K562 (cell line): Measurements from ENCODE around the gene TEPSIN. TPM values are rescaled to one million over a fixed set of nuclear protein-coding genes. Genes with fewer than 3 reads are reported as not detected.

ENCODE experiments used
- ARID1B ChIP-seq: fragments of 450-650 bp; IDR thresholded peaks from 2 replicates; pipeline ENCODE4 v1.6.1; 2016; ENCODE audit warnings: antibody characterized with exemption, mild to moderate bottlenecking, inconsistent platforms
- BCL6 ChIP-seq: fragments of 250-450 bp; sonication (Bioruptor Pico); IDR thresholded peaks from 2 replicates; pipeline ENCODE4 v1.4.0; 2020
- DNMT1 ChIP-seq: fragments of 450-650 bp; IDR thresholded peaks from 2 replicates; pipeline ENCODE4 v1.6.1; 2016; ENCODE audit warnings: antibody characterized with exemption, mild to moderate bottlenecking
- KLF13 ChIP-seq: fragments of 450-650 bp; IDR thresholded peaks from 2 replicates; pipeline ENCODE4 v1.6.1; 2016; ENCODE audit warnings: missing genetic modification characterization, low read depth, mild to moderate bottlenecking, missing compliant biosample characterization, moderate library complexity, borderline replicate concordance
- MEF2D ChIP-seq: conservative IDR thresholded peaks from 2 replicates; pipeline ENCODE4 v1.6.1; 2016; ENCODE audit warnings: low read depth, missing genetic modification characterization, missing compliant biosample characterization
- MTA3 ChIP-seq: fragments of 450-650 bp; formaldehyde crosslinking; IDR thresholded peaks from 2 replicates; pipeline ENCODE4 v1.6.1; 2017; ENCODE audit warnings: mild to moderate bottlenecking, borderline replicate concordance
- NR2F6 ChIP-seq: fragments of 450-650 bp; formaldehyde crosslinking; IDR thresholded peaks from 2 replicates; pipeline ENCODE4 v1.4.0; 2020; ENCODE audit warnings: mild to moderate bottlenecking
- PHB ChIP-seq: fragments of 250-450 bp; sonication (Bioruptor Pico); IDR thresholded peaks from 2 replicates; pipeline ENCODE4 v1.5.0; 2021
- RBM22 ChIP-seq: fragments of 200-400 bp; formaldehyde crosslinking; IDR thresholded peaks from 2 replicates; pipeline ENCODE4 v1.6.1; 2018; ENCODE audit warnings: low read length, low read depth; ENCODE audit not compliant: poor library complexity, severe bottlenecking
- RNF2 ChIP-seq: sonication (generic); IDR thresholded peaks from 2 replicates; pipeline ENCODE4 v1.6.1; 2016
- SNRNP70 ChIP-seq: fragments of 200-400 bp; formaldehyde crosslinking; optimal IDR thresholded peaks from 2 replicates; pipeline ENCODE3; 2017; ENCODE audit warnings: low read depth, low read length
- ZBTB8A ChIP-seq: fragments of 450-650 bp; IDR thresholded peaks from 2 replicates; pipeline ENCODE4 v1.6.1; 2018; ENCODE audit warnings: mild to moderate bottlenecking, moderate library complexity; ENCODE audit not compliant: partially characterized antibody
- ZNF24 ChIP-seq: fragments of 450-650 bp; IDR thresholded peaks from 2 replicates; pipeline ENCODE4 v1.6.1; 2016
- ZSCAN29 ChIP-seq: fragments of 450-650 bp; IDR thresholded peaks from 2 replicates; pipeline ENCODE4 v1.6.1; 2017
- polyA plus RNA-seq, 8 experiments: library from polyadenylated mRNA; depleted of rRNA in 4 of 8; stranded (reverse) in 5 of 8; unstranded in 3 of 8; fragments of >200 nt; fragmentation: Nextera tagmentation in 2 of 8; fragmentation: Illumina TruSeq in 1 of 8; extraction: Ambion mirVana in 2 of 8; extraction: Trizol in 1 of 8; gene quantifications; 2 replicates each; pipeline versions ENCODE4 v1.2.1 to v1.2.3, GENCODE V29; 2011 to 2014; ENCODE audit warnings: inconsistent platforms in 1 of 8, missing spikeins in 1 of 8
- total RNA-seq, 7 experiments: library from RNA; depleted of rRNA in 6 of 7; stranded (reverse); fragments of >200 nt in 6 of 7; fragmentation: Illumina TruSeq in 2 of 7; extraction: Trizol in 2 of 7; gene quantifications; 2 replicates each; pipeline versions ENCODE4 v1.2.1 to v1.2.3, GENCODE V29; 2011 to 2021; ENCODE audit warnings: low replicate concordance in 1 of 7
- TF ChIP-seq, protein P1 (sequence below), 2 experiments: fragments of 200-800 bp in 1 of 2; sonication (Bioruptor generic) in 1 of 2; sonication (generic) in 1 of 2; formaldehyde crosslinking in 1 of 2; IDR thresholded peaks in 1 of 2; conservative IDR thresholded peaks in 1 of 2; 2 replicates each; pipeline versions ENCODE4 v1.5.0 to v1.6.1; 2016 to 2020; ENCODE audit warnings: missing compliant biosample characterization in 1 of 2, missing genetic modification characterization in 1 of 2, missing genetic modification reagents in 1 of 2
- TF ChIP-seq, protein P2 (sequence below): fragments of 250-450 bp; sonication (Bioruptor Pico); IDR thresholded peaks from 2 replicates; pipeline ENCODE4 v1.8.0; 2021; ENCODE audit warnings: mild to moderate bottlenecking, moderate library complexity
- TF ChIP-seq, protein P3 (sequence below): fragments of 250-450 bp; sonication (Bioruptor Pico); IDR thresholded peaks from 2 replicates; pipeline ENCODE4 v1.8.0; 2021; ENCODE audit warnings: borderline replicate concordance, mild to moderate bottlenecking, moderate library complexity; ENCODE audit not compliant: poor library complexity, severe bottlenecking
- TF ChIP-seq, protein P4 (sequence below): fragments of 250-450 bp; sonication (Bioruptor Pico); IDR thresholded peaks from 2 replicates; pipeline ENCODE4 v1.4.0; 2020

The TEPSIN gene
- total and polyA plus RNA-seq, 9 of the 15 experiments (the other 6 are each of a cell fraction or from before 2014, with no cell fraction given) = 0.80 to 29.8 (median 5.3) TPM

DNA sequence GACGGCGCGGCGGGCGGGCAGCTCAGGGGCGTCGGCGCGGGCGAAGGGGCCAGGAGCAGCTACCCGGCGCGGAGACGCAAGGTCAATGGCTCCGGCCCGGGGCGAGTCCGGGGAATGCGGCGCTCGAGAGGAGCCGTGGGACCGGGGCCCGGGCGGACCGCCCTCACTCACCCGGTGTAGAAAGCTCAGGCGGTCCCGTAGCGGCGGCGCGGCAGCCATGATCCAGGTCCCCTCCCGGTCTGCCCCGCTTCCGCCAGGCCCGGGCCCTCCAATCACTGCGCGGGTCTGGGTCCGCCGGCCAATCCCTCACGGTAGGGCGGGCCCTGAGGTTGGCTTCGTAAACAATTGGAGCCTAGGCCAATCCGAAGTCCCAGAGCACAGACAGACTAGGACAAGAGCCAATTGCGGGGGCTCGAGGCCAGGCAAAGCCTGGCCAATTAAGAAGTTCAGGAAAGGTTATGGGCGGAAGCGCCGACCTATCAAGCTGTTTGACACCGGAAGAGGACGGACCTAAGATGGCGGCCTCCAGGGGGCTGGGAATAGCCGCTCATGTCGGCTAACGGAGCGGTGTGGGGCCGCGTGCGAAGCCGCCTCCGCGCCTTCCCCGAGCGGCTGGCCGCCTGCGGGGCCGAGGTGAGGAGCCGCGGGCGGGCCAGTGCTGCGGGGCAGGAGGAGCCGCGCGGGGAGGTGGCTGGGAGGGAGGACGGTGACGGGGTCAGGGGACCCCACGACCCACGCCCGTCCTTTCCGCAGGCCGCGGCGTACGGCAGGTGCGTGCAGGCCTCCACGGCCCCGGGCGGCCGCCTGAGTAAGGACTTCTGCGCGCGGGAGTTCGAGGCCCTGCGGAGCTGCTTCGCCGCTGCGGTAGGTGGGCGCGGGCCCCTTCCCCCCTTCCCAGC is at the start of gene TEPSIN, which contains the start of gene NDUFAF8 (continued):
- no peak for TF ChIP-seq KLF13
- TF ChIP-seq RBM22 = no peak
- no peak for TF ChIP-seq ZSCAN29
- no peak for TF ChIP-seq MEF2D
- TF ChIP-seq PHB = no peak
- TF ChIP-seq BCL6 = no peak
- TF ChIP-seq, protein P1, sequence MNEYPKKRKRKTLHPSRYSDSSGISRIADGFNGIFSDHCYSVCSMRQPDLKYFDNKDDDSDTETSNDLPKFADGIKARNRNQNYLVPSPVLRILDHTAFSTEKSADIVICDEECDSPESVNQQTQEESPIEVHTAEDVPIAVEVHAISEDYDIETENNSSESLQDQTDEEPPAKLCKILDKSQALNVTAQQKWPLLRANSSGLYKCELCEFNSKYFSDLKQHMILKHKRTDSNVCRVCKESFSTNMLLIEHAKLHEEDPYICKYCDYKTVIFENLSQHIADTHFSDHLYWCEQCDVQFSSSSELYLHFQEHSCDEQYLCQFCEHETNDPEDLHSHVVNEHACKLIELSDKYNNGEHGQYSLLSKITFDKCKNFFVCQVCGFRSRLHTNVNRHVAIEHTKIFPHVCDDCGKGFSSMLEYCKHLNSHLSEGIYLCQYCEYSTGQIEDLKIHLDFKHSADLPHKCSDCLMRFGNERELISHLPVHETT (CRISPR knock-in tag; conservative IDR thresholded peaks at IDR 0.05 in 1 of 2, IDR thresholded peaks at IDR 0.05 in 1 of 2) = peak in 1 of 2 experiments; percentile 72; a peak in 2 of 4 replicates
- TF ChIP-seq ZNF24 = no peak
- TF ChIP-seq, protein P2, sequence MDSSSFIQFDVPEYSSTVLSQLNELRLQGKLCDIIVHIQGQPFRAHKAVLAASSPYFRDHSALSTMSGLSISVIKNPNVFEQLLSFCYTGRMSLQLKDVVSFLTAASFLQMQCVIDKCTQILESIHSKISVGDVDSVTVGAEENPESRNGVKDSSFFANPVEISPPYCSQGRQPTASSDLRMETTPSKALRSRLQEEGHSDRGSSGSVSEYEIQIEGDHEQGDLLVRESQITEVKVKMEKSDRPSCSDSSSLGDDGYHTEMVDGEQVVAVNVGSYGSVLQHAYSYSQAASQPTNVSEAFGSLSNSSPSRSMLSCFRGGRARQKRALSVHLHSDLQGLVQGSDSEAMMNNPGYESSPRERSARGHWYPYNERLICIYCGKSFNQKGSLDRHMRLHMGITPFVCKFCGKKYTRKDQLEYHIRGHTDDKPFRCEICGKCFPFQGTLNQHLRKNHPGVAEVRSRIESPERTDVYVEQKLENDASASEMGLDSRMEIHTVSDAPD (CRISPR knock-in tag) = no peak
- TF ChIP-seq, protein P3, sequence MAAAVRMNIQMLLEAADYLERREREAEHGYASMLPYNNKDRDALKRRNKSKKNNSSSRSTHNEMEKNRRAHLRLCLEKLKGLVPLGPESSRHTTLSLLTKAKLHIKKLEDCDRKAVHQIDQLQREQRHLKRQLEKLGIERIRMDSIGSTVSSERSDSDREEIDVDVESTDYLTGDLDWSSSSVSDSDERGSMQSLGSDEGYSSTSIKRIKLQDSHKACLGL (CRISPR knock-in tag) = peak; percentile 79
- peak; percentile 90; the same call in 1 of the 2 replicates for TF ChIP-seq MTA3
- TF ChIP-seq, protein P4, sequence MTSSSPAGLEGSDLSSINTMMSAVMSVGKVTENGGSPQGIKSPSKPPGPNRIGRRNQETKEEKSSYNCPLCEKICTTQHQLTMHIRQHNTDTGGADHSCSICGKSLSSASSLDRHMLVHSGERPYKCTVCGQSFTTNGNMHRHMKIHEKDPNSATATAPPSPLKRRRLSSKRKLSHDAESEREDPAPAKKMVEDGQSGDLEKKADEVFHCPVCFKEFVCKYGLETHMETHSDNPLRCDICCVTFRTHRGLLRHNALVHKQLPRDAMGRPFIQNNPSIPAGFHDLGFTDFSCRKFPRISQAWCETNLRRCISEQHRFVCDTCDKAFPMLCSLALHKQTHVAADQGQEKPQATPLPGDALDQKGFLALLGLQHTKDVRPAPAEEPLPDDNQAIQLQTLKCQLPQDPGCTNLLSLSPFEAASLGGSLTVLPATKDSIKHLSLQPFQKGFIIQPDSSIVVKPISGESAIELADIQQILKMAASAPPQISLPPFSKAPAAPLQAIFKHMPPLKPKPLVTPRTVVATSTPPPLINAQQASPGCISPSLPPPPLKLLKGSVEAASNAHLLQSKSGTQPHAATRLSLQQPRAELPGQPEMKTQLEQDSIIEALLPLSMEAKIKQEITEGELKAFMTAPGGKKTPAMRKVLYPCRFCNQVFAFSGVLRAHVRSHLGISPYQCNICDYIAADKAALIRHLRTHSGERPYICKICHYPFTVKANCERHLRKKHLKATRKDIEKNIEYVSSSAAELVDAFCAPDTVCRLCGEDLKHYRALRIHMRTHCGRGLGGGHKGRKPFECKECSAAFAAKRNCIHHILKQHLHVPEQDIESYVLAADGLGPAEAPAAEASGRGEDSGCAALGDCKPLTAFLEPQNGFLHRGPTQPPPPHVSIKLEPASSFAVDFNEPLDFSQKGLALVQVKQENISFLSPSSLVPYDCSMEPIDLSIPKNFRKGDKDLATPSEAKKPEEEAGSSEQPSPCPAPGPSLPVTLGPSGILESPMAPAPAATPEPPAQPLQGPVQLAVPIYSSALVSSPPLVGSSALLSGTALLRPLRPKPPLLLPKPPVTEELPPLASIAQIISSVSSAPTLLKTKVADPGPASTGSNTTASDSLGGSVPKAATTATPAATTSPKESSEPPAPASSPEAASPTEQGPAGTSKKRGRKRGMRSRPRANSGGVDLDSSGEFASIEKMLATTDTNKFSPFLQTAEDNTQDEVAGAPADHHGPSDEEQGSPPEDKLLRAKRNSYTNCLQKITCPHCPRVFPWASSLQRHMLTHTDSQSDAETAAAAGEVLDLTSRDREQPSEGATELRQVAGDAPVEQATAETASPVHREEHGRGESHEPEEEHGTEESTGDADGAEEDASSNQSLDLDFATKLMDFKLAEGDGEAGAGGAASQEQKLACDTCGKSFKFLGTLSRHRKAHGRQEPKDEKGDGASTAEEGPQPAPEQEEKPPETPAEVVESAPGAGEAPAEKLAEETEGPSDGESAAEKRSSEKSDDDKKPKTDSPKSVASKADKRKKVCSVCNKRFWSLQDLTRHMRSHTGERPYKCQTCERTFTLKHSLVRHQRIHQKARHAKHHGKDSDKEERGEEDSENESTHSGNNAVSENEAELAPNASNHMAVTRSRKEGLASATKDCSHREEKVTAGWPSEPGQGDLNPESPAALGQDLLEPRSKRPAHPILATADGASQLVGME (CRISPR knock-in tag) = no peak
- TF ChIP-seq ARID1B = no peak
- no peak for TF ChIP-seq ZBTB8A
- TF ChIP-seq RNF2 = no peak
- no peak for TF ChIP-seq DNMT1
- no peak for TF ChIP-seq SNRNP70
- TF ChIP-seq NR2F6 (CRISPR knock-in tag) = no peak
